ENCODE results near the gene GCSAM. TPM values are rescaled to one million over a fixed set of nuclear protein-coding genes. Genes with fewer than 3 reads are reported as not detected.
A peak's percentile ranks its signal among the peaks of the same experiment; 100 is the strongest.

The GCSAM gene
- 1.6 and 1.7 TPM in 2 replicates for total RNA-seq

- Mint-ChIP-seq H3K27me3 (no peaks in the 10 kb centered on the region), H3K9me3 (no peaks in the 10 kb centered on the region), H3K36me3 (ENCODE audit: low read depth) (peaks cover 12% of the 10 kb centered on the region), H3K4me3 (peak within 1 kb of the TSS; percentile 88), H3K27ac (peak within 1 kb of the TSS; percentile 94), H3K4me1 (peaks cover 76% of the 10 kb centered on the region)
- DNase-seq = peak; percentile 90
- intact Hi-C loops (cut with micrococcal nuclease) = loop anchor here (2.0 to 10.0 kb wide), 6 partner anchors 22 to 842 kb away; partner anchors contain the start of genes C3orf52 and CD200R1
Measured at GRCh38 chr3:112132975-112133448, at the start of gene GCSAM. Gene GCSAM, minus strand, starts transcription at chr3:112133248. Its CDS starts 128 bp downstream, at chr3:112133120.

DNA sequence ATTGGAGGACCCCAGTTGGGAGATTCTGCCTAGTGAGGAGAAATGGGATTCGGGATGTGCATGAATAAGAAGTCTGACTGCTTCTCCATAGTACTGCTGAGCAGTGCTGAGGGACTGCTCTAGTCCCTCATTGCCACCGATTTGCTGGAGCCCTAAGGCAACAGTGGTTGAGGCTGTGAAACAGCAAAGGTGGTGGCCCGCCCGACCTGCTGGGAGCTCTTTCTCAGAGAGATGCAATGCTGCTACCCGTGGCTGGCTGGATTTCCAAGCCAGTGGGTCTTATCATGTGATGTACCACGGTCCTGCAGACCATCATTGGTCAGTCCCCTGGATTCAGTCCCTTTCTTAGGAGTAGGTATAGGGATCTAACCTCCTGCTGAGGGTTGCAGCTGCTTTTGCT lies 42.6 kb upstream of the GCSAM start:
- H3K4me1 Mint-ChIP-seq = no peaks in the 10 kb centered on the region
- intact Hi-C loops (cut with micrococcal nuclease) = no loop called here
- H3K4me3 Mint-ChIP-seq = no peak overlapping the region
- no peak overlapping the region for H3K27ac Mint-ChIP-seq
- H3K36me3 Mint-ChIP-seq (ENCODE audit: low read depth) = no peaks in the 10 kb centered on the region
- no peaks in the 10 kb centered on the region for H3K9me3 Mint-ChIP-seq
- DNase-seq = no peak
- H3K27me3 Mint-ChIP-seq = peaks cover 3% of the 10 kb centered on the region

- no peak for DNase-seq
- Mint-ChIP-seq H3K27me3 (peaks cover 3% of the 10 kb centered on the region), H3K27ac (no peak overlapping the region), H3K4me1 (no peaks in the 10 kb centered on the region), H3K4me3 (no peak overlapping the region), H3K9me3 (no peaks in the 10 kb centered on the region), H3K36me3 (ENCODE audit: low read depth) (no peaks in the 10 kb centered on the region)
- intact Hi-C loops (cut with micrococcal nuclease) = no loop called here
Measured at GRCh38 chr3:112175037-112175436, 42.0 kb upstream of the GCSAM start.

GRCh38 chr3:112171144-112171543 lies 38.1 kb upstream of the GCSAM start:
- Mint-ChIP-seq H3K9me3 (no peaks in the 10 kb centered on the region), H3K27ac (no peak overlapping the region), H3K4me1 (no peaks in the 10 kb centered on the region), H3K4me3 (no peak overlapping the region), H3K27me3 (peaks cover 6% of the 10 kb centered on the region), H3K36me3 (ENCODE audit: low read depth) (no peaks in the 10 kb centered on the region)
- intact Hi-C loops (cut with micrococcal nuclease) = no loop called here
- DNase-seq = no peak

DNA sequence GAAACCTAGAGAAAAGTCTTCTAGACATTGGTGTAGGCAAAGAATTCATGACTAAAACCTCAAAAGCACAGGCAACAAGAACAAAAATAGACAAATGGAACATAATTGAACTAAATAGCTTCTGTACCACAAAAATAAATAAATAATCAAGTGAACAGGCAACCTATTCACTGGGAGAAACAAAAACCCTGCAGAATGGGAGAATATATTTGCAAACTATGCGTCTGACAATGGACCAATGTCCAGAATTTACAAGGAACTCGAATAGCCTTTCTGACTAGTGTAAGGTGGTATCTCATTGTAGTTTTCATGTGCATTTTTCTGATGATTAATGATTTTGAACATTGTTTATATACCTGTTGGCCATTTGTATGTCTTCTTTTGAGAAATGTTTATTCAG lies 37.0 kb upstream of the GCSAM start:
- Mint-ChIP-seq H3K4me3 (no peak overlapping the region), H3K9me3 (no peaks in the 10 kb centered on the region), H3K27me3 (peaks cover 6% of the 10 kb centered on the region), H3K4me1 (no peaks in the 10 kb centered on the region), H3K27ac (no peak overlapping the region), H3K36me3 (ENCODE audit: low read depth) (no peaks in the 10 kb centered on the region)
- intact Hi-C loops (cut with micrococcal nuclease) = no loop called here
- DNase-seq = no peak

- no peak overlapping the region for H3K4me3 Mint-ChIP-seq
- no peak overlapping the region for H3K27ac Mint-ChIP-seq
- H3K9me3 Mint-ChIP-seq = no peaks in the 10 kb centered on the region
- intact Hi-C loops (cut with micrococcal nuclease) = no loop called here
- peaks cover 3% of the 10 kb centered on the region for H3K27me3 Mint-ChIP-seq
- no peaks in the 10 kb centered on the region for H3K4me1 Mint-ChIP-seq
- no peaks in the 10 kb centered on the region for H3K36me3 Mint-ChIP-seq (ENCODE audit: low read depth)
- DNase-seq = no peak
Measured at GRCh38 chr3:112167758-112168157, 34.7 kb upstream of the GCSAM start.

DNA sequence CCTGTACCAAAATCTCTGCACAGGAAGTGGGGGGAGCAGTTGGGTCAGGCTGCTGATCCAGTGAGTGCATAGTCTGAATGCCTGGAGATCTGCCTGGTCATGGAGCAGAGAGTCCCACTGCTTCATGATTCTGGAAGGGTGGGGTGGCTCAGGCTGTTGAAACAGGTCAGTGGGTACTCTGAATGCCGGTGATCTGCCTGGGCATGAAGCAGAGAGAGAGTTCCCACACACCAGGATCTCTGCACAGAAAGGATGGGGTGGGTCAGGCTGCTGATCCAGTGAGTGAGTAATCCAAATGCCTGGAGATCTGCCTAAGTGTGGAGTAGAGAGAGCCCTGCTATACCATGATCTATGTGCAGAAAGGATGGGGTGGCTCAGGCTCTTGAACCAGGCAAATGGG lies 16.1 kb upstream of the GCSAM start:
- intact Hi-C loops (cut with micrococcal nuclease) = no loop called here
- Mint-ChIP-seq H3K4me3 (no peak overlapping the region), H3K4me1 (no peaks in the 10 kb centered on the region), H3K9me3 (peaks cover 36% of the 10 kb centered on the region), H3K36me3 (ENCODE audit: low read depth) (peaks cover 14% of the 10 kb centered on the region), H3K27me3 (peaks cover 3% of the 10 kb centered on the region), H3K27ac (no peak overlapping the region)
- DNase-seq = no peak

DNA sequence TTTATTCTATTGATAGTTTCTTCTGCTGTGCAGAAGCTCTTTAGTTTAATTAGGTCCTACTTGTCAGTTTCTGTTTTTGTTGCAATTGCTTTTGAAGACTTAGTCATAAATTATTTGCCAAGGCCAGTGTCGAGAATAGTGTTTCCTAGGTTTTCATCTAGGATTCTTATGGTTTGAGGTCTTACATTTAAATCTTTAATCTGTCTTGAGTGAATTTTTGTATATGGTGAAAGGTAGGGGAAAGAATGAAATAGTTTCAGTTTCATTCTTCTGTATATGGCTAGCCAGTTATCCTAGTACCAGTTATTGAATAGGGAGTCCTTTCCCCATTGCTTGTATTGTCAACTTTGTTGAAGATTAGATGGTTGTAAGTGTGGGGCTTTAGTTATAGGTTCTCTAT lies 10.6 kb upstream of the GCSAM start:
- H3K27ac Mint-ChIP-seq = peak overlapping the region; percentile 8
- peaks cover 15% of the 10 kb centered on the region for H3K36me3 Mint-ChIP-seq (ENCODE audit: low read depth)
- H3K4me1 Mint-ChIP-seq = peaks cover 8% of the 10 kb centered on the region
- no peaks in the 10 kb centered on the region for H3K27me3 Mint-ChIP-seq
- intact Hi-C loops (cut with micrococcal nuclease) = no loop called here
- peak overlapping the region; percentile 2 for H3K4me3 Mint-ChIP-seq
- peaks cover 27% of the 10 kb centered on the region for H3K9me3 Mint-ChIP-seq
- peak; percentile 47 for DNase-seq

DNA sequence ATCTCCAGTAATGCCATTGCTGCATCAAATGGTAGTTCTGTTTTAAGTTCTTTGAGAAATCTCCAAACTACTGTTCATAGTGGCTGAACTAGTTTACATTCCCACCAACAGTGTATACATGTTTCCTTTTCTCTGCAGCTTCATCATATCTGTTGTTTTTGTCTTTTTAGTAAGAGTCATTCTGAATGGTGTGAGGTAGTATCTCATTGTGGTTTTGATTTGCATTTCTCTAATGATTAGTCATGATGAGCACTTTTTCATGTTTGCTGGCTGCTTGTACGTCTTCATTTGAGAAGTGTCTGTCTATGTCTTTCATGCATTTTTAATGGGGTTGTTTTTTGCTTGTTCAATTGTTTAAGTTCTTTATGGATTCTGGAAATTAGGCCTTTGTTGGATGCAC lies 10.2 kb upstream of the GCSAM start:
- intact Hi-C loops (cut with micrococcal nuclease) = no loop called here
- no peaks in the 10 kb centered on the region for H3K27me3 Mint-ChIP-seq
- H3K9me3 Mint-ChIP-seq = peaks cover 24% of the 10 kb centered on the region
- DNase-seq = no peak
- H3K4me3 Mint-ChIP-seq = peak overlapping the region; percentile 2
- H3K27ac Mint-ChIP-seq = peak overlapping the region; percentile 8
- H3K36me3 Mint-ChIP-seq (ENCODE audit: low read depth) = peaks cover 15% of the 10 kb centered on the region
- H3K4me1 Mint-ChIP-seq = peaks cover 8% of the 10 kb centered on the region

DNA sequence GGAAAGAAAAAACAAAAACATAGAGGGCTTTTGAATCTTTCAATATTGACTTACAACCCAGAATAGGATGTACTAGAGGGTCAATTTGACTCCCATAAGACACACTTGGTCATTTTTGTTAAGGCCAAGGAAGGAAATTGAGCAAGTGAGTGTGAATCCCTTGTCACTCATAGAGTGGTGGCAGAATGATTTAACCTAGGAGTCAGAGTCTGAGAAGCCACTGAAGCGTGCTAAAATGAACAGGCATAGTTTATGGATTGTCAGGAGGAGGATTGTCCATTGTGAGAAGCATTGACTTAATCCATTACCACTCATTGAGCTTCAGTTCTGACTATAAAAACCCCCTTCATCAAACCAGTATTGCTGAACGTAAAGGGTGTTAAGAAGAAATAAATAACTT lies 8.2 kb upstream of the GCSAM start:
- peaks cover 15% of the 10 kb centered on the region for H3K4me1 Mint-ChIP-seq
- no peak overlapping the region for H3K27ac Mint-ChIP-seq
- peak; percentile 39 for DNase-seq
- no peaks in the 10 kb centered on the region for H3K27me3 Mint-ChIP-seq
- H3K9me3 Mint-ChIP-seq = peaks cover 10% of the 10 kb centered on the region
- intact Hi-C loops (cut with micrococcal nuclease) = no loop called here
- H3K36me3 Mint-ChIP-seq (ENCODE audit: low read depth) = peaks cover 6% of the 10 kb centered on the region
- no peak overlapping the region for H3K4me3 Mint-ChIP-seq

GRCh38 chr3:112140584-112140983 lies 7.5 kb upstream of the GCSAM start:
- no peak for DNase-seq
- no peaks in the 10 kb centered on the region for H3K27me3 Mint-ChIP-seq
- H3K27ac Mint-ChIP-seq = no peak overlapping the region
- intact Hi-C loops (cut with micrococcal nuclease) = no loop called here
- H3K9me3 Mint-ChIP-seq = peaks cover 6% of the 10 kb centered on the region
- H3K4me1 Mint-ChIP-seq = peaks cover 22% of the 10 kb centered on the region
- no peak overlapping the region for H3K4me3 Mint-ChIP-seq
- H3K36me3 Mint-ChIP-seq (ENCODE audit: low read depth) = peaks cover 1% of the 10 kb centered on the region

DNA sequence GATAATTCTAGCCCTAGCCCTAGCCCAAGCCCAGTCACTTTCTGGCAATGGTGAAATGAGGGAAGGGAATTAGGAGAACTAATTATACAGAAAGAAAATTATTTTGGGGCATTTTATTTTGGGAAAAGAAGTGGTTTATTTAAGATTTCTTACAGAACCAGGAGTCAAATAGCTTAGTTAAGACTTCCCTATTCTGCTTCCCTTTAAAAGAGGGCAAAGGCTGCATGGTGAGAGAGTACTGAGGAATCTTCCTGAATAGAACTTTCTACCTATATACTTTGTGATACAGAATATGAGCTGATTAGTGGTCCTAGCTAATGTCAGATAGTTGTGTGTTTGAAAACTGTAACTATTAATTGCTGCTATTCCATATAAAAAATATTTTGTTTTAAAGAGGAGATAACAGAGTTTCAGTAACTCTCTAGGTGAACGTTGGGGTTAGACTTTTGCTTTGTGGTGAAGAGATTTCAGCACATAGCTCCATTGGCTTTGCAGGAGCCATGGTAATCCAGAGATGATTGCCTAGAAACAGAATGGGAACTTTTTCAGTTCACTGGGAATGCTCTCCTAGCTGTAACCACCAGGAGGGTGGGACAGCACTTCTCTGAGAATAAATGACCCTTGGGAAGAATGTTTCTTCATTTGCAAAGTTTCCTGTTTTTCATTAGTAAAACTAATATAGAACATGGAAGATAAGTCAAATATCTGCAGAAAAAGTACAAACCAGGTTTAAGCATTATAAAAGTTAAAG lies 5.3 kb upstream of the GCSAM start:
- DNase-seq = no peak
- Mint-ChIP-seq H3K36me3 (ENCODE audit: low read depth) (no peaks in the 10 kb centered on the region), H3K4me3 (no peak overlapping the region), H3K4me1 (peaks cover 37% of the 10 kb centered on the region), H3K9me3 (no peaks in the 10 kb centered on the region), H3K27ac (no peak overlapping the region), H3K27me3 (no peaks in the 10 kb centered on the region)
- intact Hi-C loops (cut with micrococcal nuclease) = loop anchor here (5.0 to 10.0 kb wide), 3 partner anchors 394 to 836 kb away; partner anchors contain the start of gene CD200R1

DNA sequence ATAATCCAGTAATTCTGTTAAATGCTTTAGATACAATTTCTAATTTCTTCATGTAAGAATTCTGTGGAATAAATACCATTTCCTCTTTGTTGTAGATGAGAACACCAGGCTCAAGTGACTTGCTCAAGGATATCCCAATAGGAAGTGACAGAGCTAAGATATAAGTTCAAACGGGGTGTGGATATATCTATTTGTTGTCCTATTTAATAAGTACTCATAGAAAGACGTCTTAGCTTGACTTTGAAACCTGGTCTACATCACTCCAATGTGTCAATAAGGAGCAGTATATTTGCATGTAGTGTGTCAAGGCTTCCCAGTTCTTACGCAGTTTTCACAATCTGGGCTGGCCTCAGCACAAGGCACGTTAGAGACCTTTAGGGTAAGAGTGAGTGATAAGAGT lies 4.7 kb upstream of the GCSAM start:
- Mint-ChIP-seq H3K36me3 (ENCODE audit: low read depth) (no peaks in the 10 kb centered on the region), H3K27me3 (no peaks in the 10 kb centered on the region), H3K4me3 (no peak overlapping the region), H3K27ac (no peak overlapping the region), H3K4me1 (peaks cover 41% of the 10 kb centered on the region), H3K9me3 (no peaks in the 10 kb centered on the region)
- DNase-seq = no peak
- intact Hi-C loops (cut with micrococcal nuclease) = loop anchor here (1.0 to 10.0 kb wide), 6 partner anchors 155 to 837 kb away; partner anchors contain the start of gene CD200R1

DNA sequence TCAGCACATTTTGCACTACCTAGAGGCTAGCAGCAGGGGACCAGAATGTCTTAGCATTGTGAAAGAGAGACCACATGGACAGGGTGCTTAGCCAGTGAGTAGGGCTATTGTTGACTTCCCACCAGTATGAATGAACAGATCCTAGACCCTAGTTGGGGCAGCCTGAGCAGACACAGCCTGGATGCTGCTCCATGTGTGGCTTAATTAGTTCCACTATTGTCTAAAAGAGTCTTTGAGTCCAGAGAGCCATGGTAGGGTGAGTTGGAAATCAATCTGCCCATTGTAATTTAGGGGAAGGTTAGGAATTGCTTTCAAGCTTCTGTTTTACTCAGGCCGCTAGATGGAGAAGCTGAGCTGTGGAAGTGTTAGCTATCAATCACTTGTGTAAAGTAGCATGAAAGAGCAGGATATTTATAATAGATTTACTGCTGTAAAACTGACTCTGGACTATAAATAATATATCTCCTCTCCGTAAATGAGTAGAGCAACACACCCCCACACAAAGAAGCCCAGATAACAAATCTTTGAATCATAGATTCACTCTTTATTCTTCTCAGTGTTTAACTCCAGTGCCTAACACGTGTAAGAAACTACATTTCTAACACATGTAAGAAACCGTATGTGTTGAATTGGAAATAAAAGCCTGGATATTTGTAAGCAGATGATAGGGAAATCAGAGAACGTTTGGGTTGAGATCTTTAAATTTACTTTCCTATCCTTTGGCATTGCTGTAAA lies 4.1 kb upstream of the GCSAM start:
- DNase-seq = peak; percentile 83
- Mint-ChIP-seq H3K4me1 (peaks cover 46% of the 10 kb centered on the region), H3K27ac (no peak overlapping the region), H3K36me3 (ENCODE audit: low read depth) (no peaks in the 10 kb centered on the region), H3K27me3 (no peaks in the 10 kb centered on the region), H3K4me3 (no peak overlapping the region), H3K9me3 (no peaks in the 10 kb centered on the region)
- intact Hi-C loops (cut with micrococcal nuclease) = loop anchor here (1.0 to 10.0 kb wide), 6 partner anchors 156 to 838 kb away; partner anchors contain the start of gene CD200R1

Measured in activated CD4-positive, alpha-beta T cell treated with anti-CD3 and anti-CD28 coated beads, Interleukin-2, amount 10 ng/mL, durations not matched to agents 24 days and 14 days (primary cell).